Lower leg skin (tissue), 3 donors: ENCODE data around the gene VSX1.

ENCODE experiments used
- POLR2A ChIP-seq, 2 donors: fragments of 450-650 bp; IDR thresholded peaks; one replicate each; pipeline ENCODE4 v1.6.1; 2016 to 2017; ENCODE audit warnings: antibody characterized with exemption in 2 of 2, mild to moderate bottlenecking in 1 of 2, moderate library complexity in 1 of 2
- TF ChIP-seq, protein P1 (sequence below), 3 donors: fragments of 450-650 bp; IDR thresholded peaks; one replicate each; pipeline ENCODE4 v1.5.1; 2016; ENCODE audit warnings: antibody characterized with exemption in 3 of 3, mild to moderate bottlenecking in 3 of 3, moderate library complexity in 2 of 3

DNA sequence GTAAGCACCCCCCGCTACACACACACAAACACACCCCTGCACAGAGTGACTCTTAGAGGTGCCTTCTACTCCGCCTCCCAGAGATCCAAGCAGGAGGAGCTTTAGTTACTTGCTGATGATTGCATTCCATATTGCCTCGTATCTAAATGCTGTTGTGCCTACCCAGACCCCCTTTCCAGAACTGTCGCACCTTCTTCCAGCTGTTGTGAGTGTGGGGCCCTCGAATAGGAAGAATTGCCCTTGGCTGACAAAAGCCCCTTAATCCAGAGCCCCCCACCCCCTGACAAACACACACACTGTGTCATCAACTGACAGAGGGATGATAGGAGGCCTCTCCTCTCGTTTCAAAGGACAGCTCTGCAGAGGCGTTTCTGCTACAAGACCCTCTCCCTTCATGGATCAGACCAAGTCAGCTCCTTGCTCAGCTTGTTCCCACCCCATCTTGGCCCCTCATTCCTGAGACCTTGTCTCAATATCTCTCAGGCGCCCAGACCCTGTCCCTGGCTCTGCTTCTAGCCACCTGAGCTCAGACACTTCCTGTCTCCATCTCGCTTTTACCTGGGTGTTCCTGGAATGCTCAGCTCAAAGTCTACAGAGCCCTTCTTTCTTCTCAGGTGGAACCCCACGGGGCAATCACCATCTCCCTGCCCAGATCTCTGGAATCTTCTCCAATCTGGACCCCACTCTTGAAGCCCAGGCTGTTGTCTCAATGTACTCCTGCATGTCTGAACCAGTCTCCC lies 4.0 kb upstream of the VSX1 start:
- no peak for TF ChIP-seq POLR2A (IDR thresholded peaks at IDR 0.05)
- TF ChIP-seq, protein P1, sequence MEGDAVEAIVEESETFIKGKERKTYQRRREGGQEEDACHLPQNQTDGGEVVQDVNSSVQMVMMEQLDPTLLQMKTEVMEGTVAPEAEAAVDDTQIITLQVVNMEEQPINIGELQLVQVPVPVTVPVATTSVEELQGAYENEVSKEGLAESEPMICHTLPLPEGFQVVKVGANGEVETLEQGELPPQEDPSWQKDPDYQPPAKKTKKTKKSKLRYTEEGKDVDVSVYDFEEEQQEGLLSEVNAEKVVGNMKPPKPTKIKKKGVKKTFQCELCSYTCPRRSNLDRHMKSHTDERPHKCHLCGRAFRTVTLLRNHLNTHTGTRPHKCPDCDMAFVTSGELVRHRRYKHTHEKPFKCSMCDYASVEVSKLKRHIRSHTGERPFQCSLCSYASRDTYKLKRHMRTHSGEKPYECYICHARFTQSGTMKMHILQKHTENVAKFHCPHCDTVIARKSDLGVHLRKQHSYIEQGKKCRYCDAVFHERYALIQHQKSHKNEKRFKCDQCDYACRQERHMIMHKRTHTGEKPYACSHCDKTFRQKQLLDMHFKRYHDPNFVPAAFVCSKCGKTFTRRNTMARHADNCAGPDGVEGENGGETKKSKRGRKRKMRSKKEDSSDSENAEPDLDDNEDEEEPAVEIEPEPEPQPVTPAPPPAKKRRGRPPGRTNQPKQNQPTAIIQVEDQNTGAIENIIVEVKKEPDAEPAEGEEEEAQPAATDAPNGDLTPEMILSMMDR (IDR thresholded peaks at IDR 0.05), result no peak
